ENCODE data around the gene FCN2. TPM values are rescaled to one million over a fixed set of nuclear protein-coding genes. Genes with fewer than 3 reads are reported as not detected.

The FCN2 gene
- total and polyA plus RNA-seq, 4 donors = 0.20 to 0.22 TPM; not detected in 2

- Histone ChIP-seq H3K36me3 (ENCODE audit: control insufficient read depth in 4 of 4, insufficient read depth in 4 of 4, low read length in 4 of 4) (no peaks in the 10 kb centered on the region), H3K4me1 (ENCODE audit: control insufficient read depth in 5 of 5, insufficient read depth in 5 of 5, low read length in 5 of 5) (no peaks in the 10 kb centered on the region), H3K27me3 (ENCODE audit: control insufficient read depth in 3 of 3, insufficient read depth in 3 of 3, low read length in 2 of 3) (no peaks in the 10 kb centered on the region), H3K9me3 (ENCODE audit: control insufficient read depth in 4 of 4, insufficient read depth in 3 of 4, low read length in 3 of 4) (peaks cover 0 to 2% (median 0%) of the 10 kb centered on the region in 4 donors), H3K4me3 (no peak overlapping the region), H3K9ac (ENCODE audit: insufficient read depth in 1 of 2, low read length in 2 of 2) (no peak overlapping the region), H3K27ac (ENCODE audit: low read depth in 1 of 2, low read length in 1 of 2) (no peak overlapping the region)
- no peak for TF ChIP-seq CTCF (IDR thresholded peaks at IDR 0.05; ENCODE audit: control extremely low read depth, extremely low read depth)
- 56 to 71% methylated on average over 12 of the region's 12 CpGs for WGBS, 2 donors
- ATAC-seq (ENCODE audit: insufficient read depth, low FRiP score) = no peak
- no peak for DNase-seq
These were observed 29.6 kb upstream of the FCN2 start for GRCh38 chr9:134851020-134851419.

DNA sequence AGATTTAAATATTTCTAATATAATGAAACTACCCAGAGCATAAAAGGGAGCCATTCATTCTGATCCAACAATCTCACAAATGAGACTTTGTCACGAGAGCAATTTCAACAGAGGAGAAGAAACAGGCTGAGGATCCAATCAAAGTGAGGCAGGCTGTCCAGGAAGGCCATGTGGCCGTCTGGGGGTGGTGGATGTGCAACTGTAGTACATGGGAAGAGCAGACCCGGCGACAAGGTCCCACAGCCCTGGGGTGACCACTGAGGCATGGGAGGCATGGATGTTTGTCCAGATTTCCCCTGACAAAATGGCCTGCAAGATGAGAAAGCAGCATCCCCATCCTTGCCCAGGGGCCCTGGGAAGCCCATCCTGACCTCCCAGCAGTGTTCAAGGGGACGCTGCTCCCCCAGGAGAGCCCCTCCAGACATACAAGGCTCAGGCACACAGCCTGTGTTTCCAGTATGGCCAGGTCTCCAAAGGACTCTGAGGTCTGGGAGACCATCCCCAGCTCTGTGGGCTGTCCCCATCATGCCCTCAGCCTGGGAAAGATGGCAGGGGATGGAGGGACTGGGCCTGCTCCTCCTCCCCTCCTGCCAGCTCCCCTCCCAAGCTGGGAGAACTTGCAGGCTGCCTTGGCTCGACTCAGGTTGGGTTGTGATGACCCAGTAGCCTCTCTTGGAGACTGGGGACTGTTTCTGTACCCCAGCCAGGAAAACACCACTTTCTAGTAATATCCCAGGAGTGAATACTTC lies 27.5 kb upstream of the FCN2 start:
- peaks cover 0 to 2% (median 0%) of the 10 kb centered on the region in 4 donors for H3K9me3 ChIP-seq (ENCODE audit: control insufficient read depth in 4 of 4, insufficient read depth in 3 of 4, low read length in 3 of 4)
- no peaks in the 10 kb centered on the region for H3K36me3 ChIP-seq (ENCODE audit: control insufficient read depth in 4 of 4, insufficient read depth in 4 of 4, low read length in 4 of 4)
- ATAC-seq (ENCODE audit: insufficient read depth, low FRiP score) (no peak), DNase-seq (peak in 1 of 3 donors; percentile 8)
- H3K27me3 ChIP-seq (ENCODE audit: control insufficient read depth in 3 of 3, insufficient read depth in 3 of 3, low read length in 2 of 3) = no peaks in the 10 kb centered on the region
- H3K4me1 ChIP-seq (ENCODE audit: control insufficient read depth in 5 of 5, insufficient read depth in 5 of 5, low read length in 5 of 5) = no peaks in the 10 kb centered on the region
- H3K9ac ChIP-seq (ENCODE audit: insufficient read depth in 1 of 2, low read length in 2 of 2) = no peak overlapping the region
- H3K27ac ChIP-seq (ENCODE audit: low read depth in 1 of 2, low read length in 1 of 2) = no peak overlapping the region
- no peak overlapping the region for H3K4me3 ChIP-seq
- 70 to 79% methylated on average over 6 of the region's 6 CpGs for WGBS, 2 donors
- TF ChIP-seq CTCF (IDR thresholded peaks at IDR 0.05; ENCODE audit: control extremely low read depth, extremely low read depth) = no peak

GRCh38 chr9:134853893-134854292 lies 26.7 kb upstream of the FCN2 start:
- no peak overlapping the region for H3K4me3 ChIP-seq

More at GRCh38 chr9:134853893-134854292, 26.7 kb upstream of the FCN2 start:
- Histone ChIP-seq H3K9me3 (ENCODE audit: control insufficient read depth in 4 of 4, insufficient read depth in 3 of 4, low read length in 3 of 4) (peaks cover 0 to 2% (median 0%) of the 10 kb centered on the region in 4 donors), H3K9ac (ENCODE audit: insufficient read depth in 1 of 2, low read length in 2 of 2) (no peak overlapping the region), H3K27me3 (ENCODE audit: control insufficient read depth in 3 of 3, insufficient read depth in 3 of 3, low read length in 2 of 3) (no peaks in the 10 kb centered on the region), H3K27ac (ENCODE audit: low read depth in 1 of 2, low read length in 1 of 2) (no peak overlapping the region), H3K36me3 (ENCODE audit: control insufficient read depth in 4 of 4, insufficient read depth in 4 of 4, low read length in 4 of 4) (no peaks in the 10 kb centered on the region), H3K4me1 (ENCODE audit: control insufficient read depth in 5 of 5, insufficient read depth in 5 of 5, low read length in 5 of 5) (no peaks in the 10 kb centered on the region)
- 84 to 88% methylated on average over 6 of the region's 6 CpGs for WGBS, 2 donors
- no peak for ATAC-seq (ENCODE audit: insufficient read depth, low FRiP score)
- no peak for TF ChIP-seq CTCF (IDR thresholded peaks at IDR 0.05; ENCODE audit: control extremely low read depth, extremely low read depth)
- DNase-seq = no peak

Data from lung (tissue), 12 donors.